Measurements from ENCODE around the gene SLC6A13.

SLC6A13 gene

DNA sequence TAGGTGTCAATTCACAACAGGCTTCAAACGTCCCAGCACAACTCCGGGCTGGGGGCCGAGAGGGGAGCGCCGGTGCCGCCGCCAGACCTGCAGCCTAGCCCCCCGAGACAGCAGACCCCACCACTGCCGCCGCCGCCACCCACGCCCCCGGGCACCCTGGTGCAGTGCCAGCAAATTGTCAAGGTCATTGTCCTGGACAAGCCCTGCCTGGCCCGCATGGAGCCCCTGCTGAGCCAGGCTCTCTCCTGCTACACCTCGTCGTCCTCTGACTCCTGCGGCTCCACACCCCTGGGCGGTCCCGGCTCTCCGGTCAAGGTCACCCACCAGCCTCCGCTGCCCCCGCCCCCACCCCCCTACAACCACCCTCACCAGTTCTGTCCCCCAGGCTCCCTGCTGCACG lies 88.0 kb downstream of the SLC6A13 start:
- no peak for DNase-seq (ENCODE audit: low read depth in 2 of 2)
- no peak overlapping the region for H3K4me3 ChIP-seq (replicated peaks in 1 of 2; ENCODE audit: low read depth in 2 of 2, low read length in 2 of 2)
- TF ChIP-seq CTCF (IDR thresholded peaks at IDR 0.05; ENCODE audit: low read depth, low read length): no peak

DNA sequence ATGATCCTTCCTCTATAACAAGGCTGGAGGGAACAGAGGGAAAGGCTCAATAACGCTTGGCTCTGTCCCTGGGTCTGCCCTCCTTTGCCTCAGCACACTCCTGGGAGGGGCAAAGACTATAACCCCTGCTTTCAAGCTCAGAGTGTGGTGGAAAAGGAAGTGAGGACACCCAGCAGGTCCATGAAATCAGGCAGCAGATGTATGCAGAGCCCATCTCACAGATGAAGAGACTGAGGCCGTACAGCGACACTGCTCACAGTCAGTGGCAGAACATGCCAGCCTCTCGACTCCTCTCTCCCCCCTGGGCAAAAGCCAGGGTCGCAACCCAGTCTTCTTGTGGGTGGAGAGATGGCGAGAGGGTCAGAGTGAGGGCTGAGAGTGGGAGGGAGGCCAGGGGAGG lies 88.5 kb downstream of the SLC6A13 start:
- no peak overlapping the region for H3K4me3 ChIP-seq (replicated peaks in 1 of 2; ENCODE audit: low read depth in 2 of 2, low read length in 2 of 2)
- DNase-seq (ENCODE audit: low read depth in 2 of 2): no peak
- TF ChIP-seq CTCF (IDR thresholded peaks at IDR 0.05; ENCODE audit: low read depth, low read length): no peak

DNA sequence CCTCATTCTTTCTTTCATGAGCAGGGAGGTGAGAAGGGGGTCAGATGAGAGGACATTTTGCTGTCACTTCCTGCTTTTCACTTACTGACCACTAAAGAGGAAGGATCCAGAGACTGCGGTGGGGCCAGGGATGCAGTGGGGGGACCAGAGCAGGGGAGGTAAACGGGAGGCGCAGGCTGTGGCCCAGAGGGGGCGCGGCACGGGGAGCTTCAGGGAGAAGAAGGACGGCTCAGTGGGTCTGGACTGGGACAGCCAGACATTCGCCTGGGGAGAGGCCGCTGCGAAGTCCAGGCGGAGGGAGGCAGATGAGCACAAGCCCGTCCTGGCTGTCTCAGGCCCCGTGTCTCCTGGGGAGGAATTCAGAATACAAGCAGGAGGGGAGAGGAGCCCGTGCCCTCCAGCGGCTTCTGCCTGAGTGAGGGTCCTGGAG lies 89.9 kb downstream of the SLC6A13 start:
- TF ChIP-seq CTCF (IDR thresholded peaks at IDR 0.05; ENCODE audit: low read depth, low read length): no peak
- no peak overlapping the region for H3K4me3 ChIP-seq (replicated peaks in 1 of 2; ENCODE audit: low read depth in 2 of 2, low read length in 2 of 2)
- DNase-seq (ENCODE audit: low read depth in 2 of 2): no peak

DNA sequence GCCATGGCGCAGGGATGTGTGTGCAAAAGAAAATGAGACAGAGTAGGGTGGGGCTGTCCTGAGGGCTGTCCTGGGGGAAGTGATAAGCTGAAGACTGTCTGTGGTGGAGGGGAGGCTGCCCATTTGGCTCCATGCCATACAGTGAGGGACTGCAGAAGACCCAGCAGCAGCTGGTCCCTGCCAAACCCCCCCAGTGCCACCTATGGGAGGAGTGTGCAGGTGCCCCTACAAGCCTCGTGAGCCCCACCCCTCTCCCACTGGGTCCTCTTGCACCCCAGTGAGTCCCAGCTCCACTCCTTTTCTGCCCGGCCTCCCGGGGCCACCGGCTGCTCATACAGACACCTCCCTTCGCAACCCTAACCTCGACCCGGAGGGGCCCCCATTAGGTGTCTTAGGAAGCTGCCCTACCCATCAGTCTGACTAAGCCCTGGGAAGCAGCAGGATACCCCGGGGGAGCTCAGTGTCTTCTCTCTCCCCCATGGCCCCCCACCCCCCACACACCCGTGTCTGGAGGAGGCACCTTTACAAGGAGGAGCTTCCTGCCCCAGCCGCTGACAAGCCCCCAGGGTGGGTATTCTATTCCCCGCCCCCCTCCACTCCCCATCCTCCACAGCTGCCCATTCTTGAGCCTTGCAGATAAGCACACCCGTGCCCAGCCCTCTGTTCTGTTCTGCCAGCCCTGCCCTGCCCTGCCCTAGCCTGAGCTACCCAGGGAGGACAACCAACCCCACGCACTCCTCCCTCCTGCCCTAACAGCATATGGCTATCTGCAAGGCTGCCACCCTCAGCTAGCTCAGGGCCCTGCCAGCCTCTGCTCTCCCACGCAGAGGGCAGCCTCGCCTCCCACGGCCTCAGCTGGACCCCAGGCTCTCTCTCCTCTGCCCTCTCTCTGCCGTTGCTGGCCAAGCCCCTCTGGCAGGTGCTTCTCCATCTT lies 90.6 kb downstream of the SLC6A13 start:
- DNase-seq (ENCODE audit: low read depth in 2 of 2): no peak
- no peak overlapping the region for H3K4me3 ChIP-seq (replicated peaks in 1 of 2; ENCODE audit: low read depth in 2 of 2, low read length in 2 of 2)
- no peak for TF ChIP-seq CTCF (IDR thresholded peaks at IDR 0.05; ENCODE audit: low read depth, low read length)

- no peak overlapping the region for H3K4me3 ChIP-seq (replicated peaks in 1 of 2; ENCODE audit: low read depth in 2 of 2, low read length in 2 of 2)
- DNase-seq (ENCODE audit: low read depth in 2 of 2): no peak
- TF ChIP-seq CTCF (IDR thresholded peaks at IDR 0.05; ENCODE audit: low read depth, low read length): no peak
Observed at GRCh38 chr12:171276-171675, 91.4 kb downstream of the SLC6A13 start.

Measured in cardiac fibroblast (primary cell).